DMS153 (cell line): ENCODE results near the gene ATIC.
"Not testable (repeated sequence)": the region's sequence is repeated elsewhere in the genome, so short reads cannot be mapped to it uniquely, and the experiment has no call there.

Experiments used
- DNase-seq: peaks from one replicate; lab custom pipeline; 2025; lab: John Stamatoyannopoulos, UW

ATIC gene

GRCh38 chr2:215315301-215315700, 3.4 kb downstream of the ATIC start:
- no peak for DNase-seq

GRCh38 chr2:215316336-215316735, 4.5 kb downstream of the ATIC start:
- no peak for DNase-seq

- DNase-seq, result no peak
These were observed 7.6 kb downstream of the ATIC start for GRCh38 chr2:215319500-215319899.

- DNase-seq, result no peak
These were observed 8.2 kb downstream of the ATIC start for GRCh38 chr2:215320102-215320501.

DNA sequence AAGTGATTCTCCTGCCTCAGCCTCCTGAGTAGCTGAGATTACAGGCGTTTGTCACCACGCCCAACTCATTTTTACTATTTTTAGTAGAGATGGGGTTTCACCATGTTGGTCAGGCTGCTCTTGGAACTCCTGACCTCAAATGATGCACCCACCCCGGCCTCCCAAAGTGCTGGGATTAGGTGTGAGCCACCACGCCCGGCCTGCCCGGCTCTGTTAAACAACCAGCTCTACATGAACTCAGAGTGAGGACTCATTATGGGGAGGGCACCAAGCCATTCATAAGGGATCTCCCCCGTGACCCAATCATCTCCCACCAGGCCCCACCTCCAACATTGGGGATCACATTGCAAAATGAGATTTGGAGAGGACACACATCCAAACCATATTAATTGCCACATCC, 8.8 kb downstream of the ATIC start:
- no peak for DNase-seq

- DNase-seq, result no peak
These were observed 13.0 kb downstream of the ATIC start for GRCh38 chr2:215324811-215325210.

DNA sequence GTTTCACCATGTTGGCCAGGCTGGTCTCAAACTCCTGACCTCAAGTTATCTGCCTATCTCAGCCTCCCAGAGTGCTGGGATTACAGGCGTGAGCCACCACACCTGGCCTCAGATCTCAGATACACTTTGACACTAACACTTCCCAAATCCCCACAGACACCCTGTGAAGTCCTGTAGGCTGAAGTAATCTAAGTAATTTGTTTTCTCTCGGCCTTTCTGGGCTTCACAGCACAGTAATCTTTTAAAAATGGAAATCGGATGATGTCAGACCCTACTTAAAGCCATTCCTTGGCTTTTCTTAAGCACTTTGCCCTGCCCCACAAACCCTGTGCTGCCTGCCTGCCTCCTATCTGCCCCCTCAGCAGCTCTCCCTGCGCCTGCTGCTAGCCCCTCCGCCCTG, 16.2 kb downstream of the ATIC start:
- DNase-seq, result no peak

GRCh38 chr2:215332872-215333595, 21.2 kb downstream of the ATIC start:
- no peak for DNase-seq

DNA sequence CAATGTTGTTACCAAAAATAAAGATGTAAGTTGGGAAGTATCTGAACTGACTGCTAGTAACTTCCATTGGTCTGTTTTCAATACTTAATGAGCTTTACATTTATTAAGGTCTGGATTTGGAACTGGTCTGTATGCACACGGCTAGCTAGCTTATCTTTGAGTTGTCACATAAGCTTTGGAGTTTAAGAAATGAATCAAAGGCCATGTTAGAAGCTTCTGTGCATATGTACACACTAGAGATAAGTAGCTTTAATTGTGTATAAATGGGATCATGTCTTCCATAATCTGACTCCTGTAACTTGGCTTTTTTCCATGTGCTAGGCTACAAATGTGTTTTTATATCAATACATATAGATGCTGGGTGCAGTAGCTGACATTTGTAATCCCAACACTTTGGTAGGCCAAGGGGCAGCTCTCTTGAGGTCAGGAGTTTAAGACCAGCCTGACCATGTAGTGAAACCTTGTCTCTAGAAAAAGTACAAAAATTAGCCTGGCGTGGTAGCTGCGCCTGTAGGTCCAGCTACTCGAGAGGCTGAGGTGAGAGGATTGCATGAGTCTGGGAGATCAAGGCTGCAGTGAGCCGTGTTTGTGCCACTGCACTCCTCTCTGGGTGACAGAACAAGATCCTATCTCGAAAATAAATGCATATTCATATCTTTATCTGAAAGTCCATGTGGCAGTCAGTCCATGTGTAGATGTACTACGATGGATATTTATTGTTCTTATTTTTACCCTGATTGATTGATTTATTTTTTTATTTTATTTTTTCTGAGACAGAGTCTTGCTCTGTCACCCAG, 27.2 kb downstream of the ATIC start:
- DNase-seq, result no peak

DNA sequence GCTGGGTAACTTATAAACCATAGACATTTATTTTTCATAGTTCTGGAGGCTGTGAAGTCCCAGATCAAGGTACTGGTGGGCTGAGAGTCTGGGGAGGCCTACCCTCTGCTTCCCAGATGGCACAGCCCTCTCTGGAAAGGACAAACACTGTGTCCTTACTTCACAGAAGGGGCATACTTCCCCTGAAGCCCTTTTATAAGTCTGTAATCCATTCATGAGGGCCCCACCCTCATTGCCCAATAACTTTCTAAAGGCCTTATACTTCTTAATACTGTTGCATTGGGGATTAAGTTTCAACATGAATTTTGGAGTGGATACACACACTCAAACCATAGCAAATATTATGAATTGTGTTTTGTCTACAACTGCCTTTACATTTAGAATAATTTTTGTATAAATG, 36.0 kb downstream of the ATIC start:
- DNase-seq, result no peak

- no peak for DNase-seq
These were observed 40.7 kb downstream of the ATIC start for GRCh38 chr2:215352602-215353001.

DNA sequence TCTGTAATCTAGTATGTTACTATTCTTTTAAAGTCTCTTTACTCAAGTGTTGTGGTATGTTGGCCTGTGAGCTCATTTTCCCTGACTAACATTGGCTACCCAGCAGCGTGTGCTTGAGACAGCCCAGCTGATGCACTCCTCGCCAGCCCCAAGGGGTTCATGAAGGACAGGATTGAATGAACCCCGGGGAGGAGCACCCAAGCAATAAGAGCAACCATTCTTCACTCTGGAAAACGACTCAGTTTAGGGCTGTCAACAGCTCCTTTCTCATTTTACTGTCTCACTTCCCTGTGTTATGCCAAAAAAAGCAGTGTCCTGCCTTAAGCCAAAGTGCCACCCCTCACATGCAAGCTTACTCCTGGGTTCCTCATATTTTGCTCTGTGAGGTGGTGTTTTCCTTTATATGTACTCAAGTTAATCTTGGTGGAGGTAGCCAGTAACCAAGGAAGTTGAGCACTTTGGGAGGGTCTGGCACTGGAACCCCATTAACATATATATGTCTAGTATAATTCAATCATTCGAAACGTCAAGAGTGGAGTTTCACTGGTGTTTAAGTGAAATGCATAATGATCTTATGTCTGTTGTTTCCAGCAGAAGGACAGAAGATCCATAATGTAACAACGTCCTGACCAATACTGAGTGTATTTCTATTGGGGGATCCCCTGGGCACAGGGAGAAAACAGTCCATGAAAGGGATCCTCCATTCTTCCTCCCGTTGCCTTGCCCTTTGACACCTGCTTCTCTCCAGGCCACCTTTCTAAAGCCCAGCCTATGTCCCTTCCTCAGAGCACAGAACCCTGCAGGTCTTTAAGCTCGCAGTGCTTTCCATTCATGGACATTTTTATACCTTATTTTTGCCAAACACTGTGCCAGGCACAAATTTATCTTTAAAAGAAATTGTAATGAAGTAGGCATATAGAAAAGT, 43.2 kb downstream of the ATIC start:
- DNase-seq, result no peak

GRCh38 chr2:215355801-215356200, 43.9 kb downstream of the ATIC start:
- DNase-seq, result no peak

DNA sequence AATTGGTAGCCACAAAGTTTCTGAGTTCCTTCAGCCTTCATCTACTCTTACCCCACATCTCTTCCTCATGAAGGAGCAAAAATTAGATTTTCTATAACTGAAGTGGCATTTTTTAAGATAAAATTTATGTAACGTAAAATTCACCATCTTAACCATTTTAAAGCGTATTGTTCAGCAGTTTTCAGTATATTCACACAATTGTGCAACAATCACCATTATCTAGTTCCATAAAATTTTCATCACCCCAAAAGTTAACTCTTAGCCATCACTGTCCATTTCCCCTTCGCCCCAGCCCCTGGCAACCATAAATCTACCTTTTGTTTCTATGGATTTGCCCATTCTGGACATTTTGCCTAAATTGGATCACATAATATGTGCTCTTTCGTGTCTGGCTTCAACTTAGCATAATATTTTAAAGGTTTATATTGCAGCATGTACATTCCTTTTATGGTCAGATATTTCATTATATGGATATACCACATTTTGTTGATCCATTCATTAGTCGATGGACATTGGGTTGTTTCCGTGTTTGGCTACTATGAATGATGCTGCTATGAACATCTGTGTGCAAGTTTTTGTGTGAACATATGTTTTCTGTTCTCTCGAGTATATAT, 44.6 kb downstream of the ATIC start:
- DNase-seq, result no peak

GRCh38 chr2:215356948-215357461, 45.1 kb downstream of the ATIC start:
- no peak for DNase-seq

- no peak for DNase-seq
These were observed 45.8 kb downstream of the ATIC start for GRCh38 chr2:215357660-215358059.

DNA sequence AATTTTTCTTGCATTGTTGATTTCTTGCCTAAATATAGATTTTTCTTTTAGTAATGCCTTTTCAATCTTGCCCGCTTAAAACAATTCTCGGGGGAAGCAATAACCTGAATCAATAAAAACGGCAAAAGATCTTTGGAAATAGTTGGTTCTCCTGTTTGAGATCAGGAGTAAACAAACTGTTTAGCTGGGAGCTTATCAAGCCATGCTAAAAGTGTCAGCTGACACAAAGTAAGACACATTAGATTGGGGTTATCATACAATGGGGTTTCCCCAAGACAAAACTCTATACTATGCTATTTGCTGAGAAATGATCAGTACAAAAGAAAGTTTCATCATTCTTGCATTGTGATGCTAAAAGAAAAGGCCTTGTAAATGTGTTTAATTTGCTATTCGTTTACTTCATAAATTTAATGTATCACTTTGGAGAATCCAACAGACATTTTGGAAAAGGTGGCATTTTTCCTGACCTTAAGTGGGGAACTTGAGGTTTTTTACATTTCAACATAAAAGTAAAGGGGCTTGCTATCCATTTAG, 46.5 kb downstream of the ATIC start:
- no peak for DNase-seq

- DNase-seq, result no peak
These were observed 47.2 kb downstream of the ATIC start for GRCh38 chr2:215358891-215359575.

DNA sequence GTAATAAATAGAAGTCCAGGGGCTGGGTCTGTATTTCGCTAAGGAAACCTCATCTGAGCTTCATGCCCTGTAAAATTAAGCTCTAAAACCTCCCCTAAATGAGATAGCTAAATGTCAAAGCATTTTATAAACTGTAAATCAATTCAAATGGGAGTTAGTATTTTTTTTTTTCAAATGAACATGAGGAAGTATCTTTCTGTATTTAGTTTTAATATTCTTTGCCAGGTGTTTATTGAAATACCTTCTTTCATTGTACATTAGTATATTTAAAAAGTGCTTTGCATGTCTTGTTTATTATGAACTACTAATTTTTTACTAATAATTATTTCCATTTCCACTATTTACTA, 47.7 kb downstream of the ATIC start:
- no peak for DNase-seq

- DNase-seq, result not testable (repeated sequence)
These were observed 48.2 kb downstream of the ATIC start for GRCh38 chr2:215360059-215360458.

GRCh38 chr2:215360596-215360995, 48.7 kb downstream of the ATIC start:
- no peak for DNase-seq
